ENCODE data around the gene HPS5. TPM values are rescaled to one million over a fixed set of nuclear protein-coding genes. Genes with fewer than 3 reads are reported as not detected.
"Not testable (repeated sequence)": the region's sequence is repeated elsewhere in the genome, so short reads cannot be mapped to it uniquely, and the experiment has no call there.

HPS5 gene
- total RNA-seq, 2 donors from 2014 or later, result 17.9 to 23.5 TPM

GRCh38 chr11:18246379-18247190 lies 75.4 kb downstream of the HPS5 start:
- H3K27ac Mint-ChIP-seq, result peak overlapping the region; percentile 93
- peak overlapping the region; percentile 84 for H3K4me3 Mint-ChIP-seq
- peak; percentile 80 for ATAC-seq (replicated peaks)
- H3K36me3 Mint-ChIP-seq (ENCODE audit: low read depth); H3K9me3 Mint-ChIP-seq; H3K27me3 Mint-ChIP-seq: not testable (repeated sequence)
- H3K4me1 Mint-ChIP-seq, result peaks cover 15% of the 10 kb centered on the region

GRCh38 chr11:18245396-18245795 lies 76.5 kb downstream of the HPS5 start:
- Mint-ChIP-seq H3K4me3 (peak overlapping the region; percentile 84), H3K9me3 (no peaks in the 10 kb centered on the region), H3K4me1 (peaks cover 15% of the 10 kb centered on the region), H3K27ac (no peak overlapping the region), H3K27me3 (no peaks in the 10 kb centered on the region), H3K36me3 (ENCODE audit: low read depth) (no peaks in the 10 kb centered on the region)
- ATAC-seq (replicated peaks), result no peak

- peaks cover 9% of the 10 kb centered on the region for H3K27me3 Mint-ChIP-seq
- no peaks in the 10 kb centered on the region for H3K9me3 Mint-ChIP-seq
- no peak for ATAC-seq (replicated peaks)
- H3K27ac Mint-ChIP-seq, result peak overlapping the region; percentile 74
- peaks cover 15% of the 10 kb centered on the region for H3K4me1 Mint-ChIP-seq
- H3K36me3 Mint-ChIP-seq (ENCODE audit: low read depth), result no peaks in the 10 kb centered on the region
- H3K4me3 Mint-ChIP-seq, result peak overlapping the region; percentile 26
Observed at GRCh38 chr11:18243783-18244362, 78.1 kb downstream of the HPS5 start.

- peaks cover 21% of the 10 kb centered on the region for H3K27me3 Mint-ChIP-seq
- no peaks in the 10 kb centered on the region for H3K9me3 Mint-ChIP-seq
- no peak overlapping the region for H3K27ac Mint-ChIP-seq
- H3K4me3 Mint-ChIP-seq, result no peak overlapping the region
- no peaks in the 10 kb centered on the region for H3K36me3 Mint-ChIP-seq (ENCODE audit: low read depth)
- H3K4me1 Mint-ChIP-seq, result peaks cover 5% of the 10 kb centered on the region
- no peak for ATAC-seq (replicated peaks)
Observed at GRCh38 chr11:18239655-18240054, 82.3 kb downstream of the HPS5 start.

- no peaks in the 10 kb centered on the region for H3K36me3 Mint-ChIP-seq (ENCODE audit: low read depth)
- ATAC-seq (replicated peaks), result no peak
- H3K27ac Mint-ChIP-seq, result no peak within 1 kb of the TSS
- no peak within 1 kb of the TSS for H3K4me3 Mint-ChIP-seq
- no peaks in the 10 kb centered on the region for H3K9me3 Mint-ChIP-seq
- H3K4me1 Mint-ChIP-seq, result no peaks in the 10 kb centered on the region
- H3K27me3 Mint-ChIP-seq, result peaks cover 25% of the 10 kb centered on the region
Observed at GRCh38 chr11:18236664-18237356, 85.1 kb downstream of the HPS5 start, which contains the start of gene SAA4. SAA4 (minus strand) TSS chr11:18236802; CDS start chr11:18235926, 876 bp downstream.

GRCh38 chr11:18235394-18236334 lies 86.3 kb downstream of the HPS5 start:
- no peak for ATAC-seq (replicated peaks)
- H3K27ac Mint-ChIP-seq, result no peak overlapping the region
- no peaks in the 10 kb centered on the region for H3K4me1 Mint-ChIP-seq
- no peak overlapping the region for H3K4me3 Mint-ChIP-seq
- peaks cover 25% of the 10 kb centered on the region for H3K27me3 Mint-ChIP-seq
- no peaks in the 10 kb centered on the region for H3K9me3 Mint-ChIP-seq
- no peaks in the 10 kb centered on the region for H3K36me3 Mint-ChIP-seq (ENCODE audit: low read depth)

- ATAC-seq (replicated peaks), result no peak
- Mint-ChIP-seq H3K36me3 (ENCODE audit: low read depth) (no peaks in the 10 kb centered on the region), H3K27me3 (peaks cover 16% of the 10 kb centered on the region), H3K27ac (no peak overlapping the region), H3K9me3 (no peaks in the 10 kb centered on the region), H3K4me3 (no peak overlapping the region), H3K4me1 (no peaks in the 10 kb centered on the region)
Observed at GRCh38 chr11:18233912-18234311, 88.0 kb downstream of the HPS5 start.

- no peaks in the 10 kb centered on the region for H3K9me3 Mint-ChIP-seq
- H3K4me3 Mint-ChIP-seq, result no peak overlapping the region
- ATAC-seq (replicated peaks), result no peak
- no peaks in the 10 kb centered on the region for H3K4me1 Mint-ChIP-seq
- peaks cover 4% of the 10 kb centered on the region for H3K27me3 Mint-ChIP-seq
- H3K36me3 Mint-ChIP-seq (ENCODE audit: low read depth), result no peaks in the 10 kb centered on the region
- H3K27ac Mint-ChIP-seq, result no peak overlapping the region
Observed at GRCh38 chr11:18230859-18231258, 91.1 kb downstream of the HPS5 start.

- Mint-ChIP-seq H3K27me3 (peaks cover 9% of the 10 kb centered on the region), H3K36me3 (ENCODE audit: low read depth) (no peaks in the 10 kb centered on the region), H3K27ac (no peak overlapping the region), H3K4me1 (no peaks in the 10 kb centered on the region), H3K4me3 (no peak overlapping the region), H3K9me3 (no peaks in the 10 kb centered on the region)
- ATAC-seq (replicated peaks), result no peak
Observed at GRCh38 chr11:18229501-18229900, 92.4 kb downstream of the HPS5 start.

Other genes starting within 250 kb of the HPS5 start
- gene SAAL1, start 216.1 kb downstream of the HPS5 start, total RNA-seq, result 10 to 100 TPM; 13.3 to 31.1 TPM
- gene MRGPRX3, start 189.6 kb downstream of the HPS5 start, total RNA-seq, result not detected
- gene MRGPRX4, start 149.3 kb downstream of the HPS5 start, total RNA-seq, result not detected
- gene SAA4, start 85.3 kb downstream of the HPS5 start, total RNA-seq, result not detected
- gene SAA2, start 73.5 kb downstream of the HPS5 start, total RNA-seq, result not detected
- not detected for gene SAA1, start 55.9 kb downstream of the HPS5 start, total RNA-seq
- 10 to 100 TPM; 48.9 to 54.2 TPM for gene GTF2H1, start 427 bp upstream of the HPS5 start, total RNA-seq
- gene LDHA, start 72.4 kb upstream of the HPS5 start, total RNA-seq, result 1,000 to 10,000 TPM; 1,801 to 2,195 TPM
- gene LDHC, start 90.2 kb upstream of the HPS5 start, total RNA-seq, result under 1 TPM in 1 of 2 donors, not detected in 1; 0.63 TPM
- gene LDHAL6A, start 133.7 kb upstream of the HPS5 start, total RNA-seq, result not detected
- gene TSG101, start 204.8 kb upstream of the HPS5 start, total RNA-seq, result 10 to 100 TPM; 24.8 to 36.5 TPM